Transverse colon (tissue), 4 donors: ENCODE results near the gene AGTRAP. TPM values are rescaled to one million over a fixed set of nuclear protein-coding genes. Genes with fewer than 3 reads are reported as not detected.

Source experiments
- DNase-seq: peaks from one replicate; pipeline ENCODE4 v3.0.0-alpha.2; 2019
- H3K27ac ChIP-seq, 4 donors: fragments of 200-600 bp; sonication (generic); 2 replicates each; pipeline ENCODE4 v1.5.1; 2016 to 2018; ENCODE audit warnings: inconsistent platforms in 4 of 4
- H3K27me3 ChIP-seq: fragments of 200-600 bp; sonication (generic); 2 replicates; pipeline ENCODE4 v1.5.1; 2017; ENCODE audit warnings: inconsistent platforms
- H3K36me3 ChIP-seq, 4 donors: fragments of 200-600 bp; sonication (generic); 2 replicates each; pipeline ENCODE4 v1.5.1; 2017 to 2019; ENCODE audit warnings: inconsistent platforms in 4 of 4
- H3K4me1 ChIP-seq, 4 donors: fragments of 200-600 bp; sonication (generic); 2 replicates each; pipeline ENCODE4 v1.5.1; 2017 to 2020; ENCODE audit warnings: inconsistent platforms in 4 of 4
- H3K4me3 ChIP-seq, 4 donors: fragments of 200-600 bp; sonication (generic); 1 replicate in 1 of 4; 2 replicates in 3 of 4; pipeline versions ENCODE4 v1.5.1 to v1.6.1; 2017 to 2019; ENCODE audit warnings: inconsistent platforms in 4 of 4
- H3K9me3 ChIP-seq, 2 donors: fragments of 200-600 bp; sonication (generic); 2 replicates each; pipeline ENCODE4 v1.5.1; 2017 to 2019; ENCODE audit warnings: inconsistent platforms in 2 of 2
- CTCF ChIP-seq, 5 experiments: fragments of 200-600 bp in 3 of 5; fragments of 450-650 bp in 2 of 5; sonication (generic) in 3 of 5; IDR thresholded peaks; 1 replicate in 2 of 5; 2 replicates in 3 of 5; pipeline ENCODE4 v1.5.1; 2016 to 2017; ENCODE audit warnings: antibody characterized with exemption in 5 of 5, inconsistent platforms in 3 of 5, mild to moderate bottlenecking in 2 of 5, moderate library complexity in 1 of 5
- EP300 ChIP-seq: sonication (generic); formaldehyde crosslinking; IDR thresholded peaks from one replicate; pipeline ENCODE4 v1.6.1; 2017; ENCODE audit warnings: antibody characterized with exemption, low read depth
- POLR2A ChIP-seq: fragments of 450-650 bp; IDR thresholded peaks from one replicate; pipeline ENCODE4 v1.6.1; 2016; ENCODE audit warnings: antibody characterized with exemption, mild to moderate bottlenecking, moderate library complexity
- POLR2AphosphoS5 ChIP-seq, 3 donors: sonication (generic); formaldehyde crosslinking; IDR thresholded peaks; one replicate each; pipeline ENCODE4 v1.6.1; 2016; ENCODE audit warnings: antibody characterized with exemption in 3 of 3
- WGBS, 2 donors: methylation state at CpG; one replicate each; pipeline ENCODE4 v1.1.5; 2018; ENCODE audit warnings: low coverage in 1 of 2; 5-methylcytosine and 5-hydroxymethylcytosine counted together
- in situ Hi-C, 4 donors: fragments of 200-750 bp; cut with MboI; loops; one replicate each; pipeline versions ENCODE4 v1.15.0 to v1.15.1; 2017; ENCODE audit warnings: low sequenced_read_pairs in 3 of 4, low pct_ligation_motif_present in 1 of 4, low pct_unique_long_range_greater_than_20kb in 1 of 4
- intact Hi-C: fragments of 100-400 bp; cut with DNase I; formaldehyde crosslinking; loops from one replicate; pipeline ENCODE4 v1.15.1; 2023; ENCODE audit warnings: low total_unique reads
- total RNA-seq, 4 donors: library from RNA; depleted of rRNA; stranded (reverse); fragments of >200 nt; gene quantifications; one replicate each; pipeline ENCODE4 v1.1.0, GENCODE V29; 2016

Gene AGTRAP
- total RNA-seq, 4 donors from 2014 or later, result 1.2 to 27.0 (median 22.7) TPM

- Histone ChIP-seq H3K9me3 (no peaks in the 10 kb centered on the region), H3K4me3 (no peak overlapping the region), H3K27me3 (no peaks in the 10 kb centered on the region), H3K4me1 (peaks cover 0 to 8% (median 2%) of the 10 kb centered on the region in 4 donors), H3K27ac (peak overlapping the region in 1 of 4 donors; percentile 25), H3K36me3 (peaks cover 0 to 27% (median 7%) of the 10 kb centered on the region in 4 donors)
- no peak for DNase-seq
- intact Hi-C loops (no loop called here), in situ Hi-C loops (no loop called here)
- TF ChIP-seq CTCF (IDR thresholded peaks at IDR 0.05) (no peak), POLR2AphosphoS5 (IDR thresholded peaks at IDR 0.05) (no peak), EP300 (no peak), POLR2A (no peak)
- WGBS, 2 donors, result 82 to 92% methylated on average over 5 to 6 of the region's 6 CpGs
Measured at GRCh38 chr1:11797525-11798216, 61.7 kb downstream of the AGTRAP start.

- H3K4me1 ChIP-seq, result peaks cover 4 to 22% (median 16%) of the 10 kb centered on the region in 4 donors
- H3K9me3 ChIP-seq, result no peaks in the 10 kb centered on the region
- WGBS, 2 donors, result 97 to 100% methylated on average over 1 to 5 of the region's 5 CpGs
- no peak for DNase-seq
- no peaks in the 10 kb centered on the region for H3K27me3 ChIP-seq
- H3K36me3 ChIP-seq, result peaks cover 0 to 21% (median 5%) of the 10 kb centered on the region in 4 donors
- intact Hi-C loops (no loop called here), in situ Hi-C loops (no loop called here)
- no peak overlapping the region for H3K4me3 ChIP-seq
- no peak for TF ChIP-seq EP300
- no peak for TF ChIP-seq CTCF (IDR thresholded peaks at IDR 0.05)
- no peak for TF ChIP-seq POLR2AphosphoS5 (IDR thresholded peaks at IDR 0.05)
- TF ChIP-seq POLR2A, result no peak
- H3K27ac ChIP-seq, result no peak overlapping the region
Measured at GRCh38 chr1:11799099-11799498, 63.2 kb downstream of the AGTRAP start.

- H3K27ac ChIP-seq, result no peak overlapping the region
- no peaks in the 10 kb centered on the region for H3K27me3 ChIP-seq
- no peak overlapping the region for H3K4me3 ChIP-seq
- no peaks in the 10 kb centered on the region for H3K9me3 ChIP-seq
- peaks cover 11 to 30% (median 24%) of the 10 kb centered on the region in 4 donors for H3K4me1 ChIP-seq
- TF ChIP-seq EP300 (no peak), CTCF (IDR thresholded peaks at IDR 0.05) (no peak), POLR2AphosphoS5 (IDR thresholded peaks at IDR 0.05) (no peak), POLR2A (no peak)
- in situ Hi-C loops (no loop called here), intact Hi-C loops (loop anchor here (10.0 kb wide), 1 partner anchor 65 kb away; the partner anchor contains the start of gene AGTRAP)
- H3K36me3 ChIP-seq, result peaks cover 0 to 20% (median 4%) of the 10 kb centered on the region in 4 donors
- WGBS, 2 donors, result 97% methylated on average over 9 of the region's 9 CpGs; no CpG with 5 or more reads in 1 of the 2 donors
- no peak for DNase-seq
Measured at GRCh38 chr1:11799896-11800295, 64.0 kb downstream of the AGTRAP start.

- Histone ChIP-seq H3K4me1 (peaks cover 11 to 32% (median 27%) of the 10 kb centered on the region in 4 donors), H3K9me3 (no peaks in the 10 kb centered on the region), H3K27ac (no peak overlapping the region), H3K4me3 (no peak overlapping the region), H3K27me3 (no peaks in the 10 kb centered on the region), H3K36me3 (peaks cover 0 to 15% (median 4%) of the 10 kb centered on the region in 4 donors)
- WGBS, 2 donors, result 94% methylated on average over 8 of the region's 8 CpGs; no CpG with 5 or more reads in 1 of the 2 donors
- no peak for DNase-seq
- intact Hi-C loops, result loop anchor here (10.0 kb wide), 1 partner anchor 66 kb away; the partner anchor contains the start of gene AGTRAP
- TF ChIP-seq EP300 (no peak), POLR2A (no peak), CTCF (IDR thresholded peaks at IDR 0.05) (no peak), POLR2AphosphoS5 (IDR thresholded peaks at IDR 0.05) (no peak)
- in situ Hi-C loops, result no loop called here
Measured at GRCh38 chr1:11800391-11800755, 64.4 kb downstream of the AGTRAP start.

Other genes with a start within 250 kb of the AGTRAP start
- 1 to 10 TPM in 1 of 4 donors, under 1 TPM in 1, not detected in 2; 0.82 to 3.7 TPM for gene FBXO2, start 81.7 kb upstream of the AGTRAP start, total RNA-seq
- 10 to 100 TPM in 2 of 4 donors, 1 to 10 TPM in 2; 3.2 to 10.5 (median 6.9) TPM for gene FBXO44, start 81.3 kb upstream of the AGTRAP start, total RNA-seq
- 1 to 10 TPM; 4.4 to 8.9 (median 5.2) TPM for gene FBXO6, start 71.9 kb upstream of the AGTRAP start, total RNA-seq
- 10 to 100 TPM in 1 of 4 donors, 1 to 10 TPM in 3; 5.2 to 11.4 (median 7.1) TPM for gene MAD2L2, start 55.0 kb upstream of the AGTRAP start, total RNA-seq
- gene DRAXIN, start 44.4 kb upstream of the AGTRAP start, total RNA-seq, result under 1 TPM in 2 of 4 donors, not detected in 2; 0.14 to 0.16 TPM
- under 1 TPM in 1 of 4 donors, not detected in 3; 0.48 TPM for gene C1orf167, start 26.1 kb downstream of the AGTRAP start, total RNA-seq
- gene MTHFR, start 69.8 kb downstream of the AGTRAP start, total RNA-seq, result 100 to 1,000 TPM in 1 of 4 donors, 10 to 100 TPM in 3; 42.8 to 141 (median 48.3) TPM
- gene CLCN6, start 70.1 kb downstream of the AGTRAP start, total RNA-seq, result 100 to 1,000 TPM in 1 of 4 donors, 10 to 100 TPM in 3; 14.0 to 184 (median 30.7) TPM
- gene NPPA, start 111.6 kb downstream of the AGTRAP start, total RNA-seq, result not detected
- not detected for gene NPPB, start 122.8 kb downstream of the AGTRAP start, total RNA-seq
- 100 to 1,000 TPM; 140 to 265 (median 201) TPM for gene KIAA2013, start 190.3 kb downstream of the AGTRAP start, total RNA-seq
- gene PLOD1, start 198.6 kb downstream of the AGTRAP start, total RNA-seq, result 10 to 100 TPM; 28.8 to 56.3 (median 41.2) TPM
- 10 to 100 TPM; 72.1 to 92.8 (median 75.6) TPM for gene MFN2, start 244.3 kb downstream of the AGTRAP start, total RNA-seq